ENCODE data around the gene CNTROB.

GRCh38 chr17:7909089-7909488 lies 22.9 kb upstream of the CNTROB start:
- no peak for TF ChIP-seq POLR2AphosphoS5 (IDR thresholded peaks at IDR 0.05; ENCODE audit: borderline replicate concordance, low read depth, low read length)
- TF ChIP-seq EZH2 (IDR thresholded peaks at IDR 0.05), result no peak
